Keratinocyte (primary cell): ENCODE data around the gene SH2D3C.

ENCODE experiments used
- CTCF ChIP-seq, 3 experiments: IDR thresholded peaks in 1 of 3; conservative IDR thresholded peaks in 1 of 3; optimal IDR thresholded peaks in 1 of 3; 2 replicates in 2 of 3; 3 replicates in 1 of 3; pipeline versions ENCODE3 to v1.5.1; 2011; ENCODE audit warnings: low read length in 3 of 3, mild to moderate bottlenecking in 3 of 3, moderate library complexity in 2 of 3, control low read depth in 1 of 3, inconsistent platforms in 1 of 3; ENCODE audit not compliant: insufficient read depth in 2 of 3; ENCODE audit errors: extremely low read depth in 1 of 3
- EZH2 ChIP-seq: IDR thresholded peaks from one replicate; pipeline ENCODE4 v1.6.1; 2012; ENCODE audit warnings: inconsistent platforms, mild to moderate bottlenecking, low read length, moderate library complexity

DNA sequence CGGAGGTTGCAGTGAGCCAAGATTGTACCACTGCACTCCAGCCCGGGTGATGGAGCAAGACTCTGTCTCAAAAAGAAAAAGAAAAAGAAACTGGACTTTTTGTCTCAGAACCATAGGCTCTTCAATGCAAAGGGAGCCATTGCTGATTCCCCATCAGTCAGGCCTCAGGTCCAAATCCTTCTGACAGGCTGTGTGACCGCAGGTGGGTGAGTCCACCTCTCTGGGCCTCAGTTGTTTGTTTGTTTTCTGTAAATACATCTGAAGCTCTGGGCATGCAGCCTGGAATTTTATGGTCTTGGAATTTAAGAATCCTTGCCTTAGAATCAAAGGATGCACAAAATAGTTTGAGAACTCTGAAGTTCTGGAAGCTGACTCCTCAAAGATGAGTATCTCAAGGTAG, 22.2 kb downstream of the SH2D3C start:
- TF ChIP-seq EZH2 (no peak), CTCF (optimal IDR thresholded peaks at IDR 0.05 in 1 of 3, IDR thresholded peaks at IDR 0.05 in 1 of 3, conservative IDR thresholded peaks at IDR 0.05 in 1 of 3; ENCODE audit: extremely low read depth in 1 of 3, insufficient read depth in 2 of 3, low read length in 3 of 3) (no peak)
